Stimulated activated CD8-positive, alpha-beta memory T cell treated with anti-CD3 and anti-CD28 coated beads, Interleukin-7, amount 100 ng/mL, for 48 hours (primary cell): ENCODE measurements around the gene OGFR.

Source experiments
- DNase-seq, 2 donors: peaks; one replicate each; pipeline ENCODE4 v3.0.0-alpha.2; 2020; ENCODE audit warnings: low read depth in 1 of 2; ENCODE audit errors: extremely low read depth in 1 of 2

Gene OGFR

GRCh38 chr20:62769346-62770071 is 35.1 kb upstream of the OGFR start:
- DNase-seq: no peak

GRCh38 chr20:62770111-62770910 is 34.3 kb upstream of the OGFR start:
- no peak for DNase-seq

- DNase-seq: no peak
These were observed 33.7 kb upstream of the OGFR start for GRCh38 chr20:62770916-62771315.

DNA sequence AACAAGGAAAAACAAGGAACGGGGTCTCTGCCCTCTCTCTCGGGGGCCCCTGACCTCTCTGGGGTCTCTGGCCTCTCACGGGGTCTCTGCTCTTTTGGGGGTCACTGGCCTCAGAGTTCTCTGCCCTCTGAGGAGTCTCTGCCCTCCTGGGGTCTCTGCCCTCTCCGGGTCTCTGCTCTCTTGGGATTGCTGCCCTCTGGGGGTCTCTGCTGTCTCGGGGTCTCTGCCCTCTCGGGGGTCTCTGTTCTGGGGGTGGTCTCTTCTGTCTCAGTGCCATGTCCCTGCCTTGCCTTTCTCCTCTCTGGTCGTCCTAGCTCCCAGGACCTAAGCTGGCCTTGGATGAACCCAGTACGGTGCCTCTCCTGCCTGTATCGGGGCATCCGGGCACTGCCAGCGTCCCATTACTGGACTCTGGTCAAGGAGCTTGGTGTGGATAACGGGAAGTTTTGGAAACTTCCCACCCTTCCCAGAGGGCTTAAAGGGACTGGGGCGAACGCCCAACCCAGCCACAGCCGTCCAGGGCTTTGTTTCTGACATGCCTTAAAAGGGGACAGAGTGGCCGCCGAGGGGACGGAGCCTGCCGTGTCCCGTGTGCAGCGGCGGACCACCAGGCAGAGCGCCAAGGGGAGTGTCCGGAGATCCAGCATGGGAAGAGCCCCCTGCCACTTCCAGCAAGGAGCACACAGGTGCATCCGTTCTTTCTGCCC is 33.1 kb upstream of the OGFR start:
- DNase-seq: no peak

DNA sequence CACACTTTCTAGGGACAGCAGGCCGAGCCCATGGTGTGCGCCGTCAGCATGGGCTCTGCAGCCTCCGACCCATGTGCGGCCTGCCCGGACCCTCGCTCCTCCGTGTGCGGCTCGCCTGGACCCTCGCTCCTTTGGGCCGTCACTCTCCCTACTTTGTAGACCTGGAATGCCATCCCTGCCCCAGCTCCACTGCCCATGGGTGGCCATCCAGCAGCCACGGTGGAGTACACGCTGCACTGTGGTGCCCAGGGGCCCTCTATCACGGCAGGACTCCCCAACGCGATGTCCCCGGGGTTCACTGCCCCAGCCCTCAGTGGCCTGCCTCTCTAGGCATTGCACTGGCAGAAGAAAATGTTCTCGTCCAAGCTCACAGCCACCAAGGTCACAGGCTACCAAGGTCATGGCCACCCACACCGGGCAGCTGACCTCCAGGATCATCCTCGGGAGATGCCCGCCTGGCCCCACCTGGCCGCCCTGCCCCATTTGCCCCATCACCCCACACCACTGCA is 32.5 kb upstream of the OGFR start:
- DNase-seq: no peak

- no peak for DNase-seq
These were observed 32.0 kb upstream of the OGFR start for GRCh38 chr20:62772619-62772989.

DNA sequence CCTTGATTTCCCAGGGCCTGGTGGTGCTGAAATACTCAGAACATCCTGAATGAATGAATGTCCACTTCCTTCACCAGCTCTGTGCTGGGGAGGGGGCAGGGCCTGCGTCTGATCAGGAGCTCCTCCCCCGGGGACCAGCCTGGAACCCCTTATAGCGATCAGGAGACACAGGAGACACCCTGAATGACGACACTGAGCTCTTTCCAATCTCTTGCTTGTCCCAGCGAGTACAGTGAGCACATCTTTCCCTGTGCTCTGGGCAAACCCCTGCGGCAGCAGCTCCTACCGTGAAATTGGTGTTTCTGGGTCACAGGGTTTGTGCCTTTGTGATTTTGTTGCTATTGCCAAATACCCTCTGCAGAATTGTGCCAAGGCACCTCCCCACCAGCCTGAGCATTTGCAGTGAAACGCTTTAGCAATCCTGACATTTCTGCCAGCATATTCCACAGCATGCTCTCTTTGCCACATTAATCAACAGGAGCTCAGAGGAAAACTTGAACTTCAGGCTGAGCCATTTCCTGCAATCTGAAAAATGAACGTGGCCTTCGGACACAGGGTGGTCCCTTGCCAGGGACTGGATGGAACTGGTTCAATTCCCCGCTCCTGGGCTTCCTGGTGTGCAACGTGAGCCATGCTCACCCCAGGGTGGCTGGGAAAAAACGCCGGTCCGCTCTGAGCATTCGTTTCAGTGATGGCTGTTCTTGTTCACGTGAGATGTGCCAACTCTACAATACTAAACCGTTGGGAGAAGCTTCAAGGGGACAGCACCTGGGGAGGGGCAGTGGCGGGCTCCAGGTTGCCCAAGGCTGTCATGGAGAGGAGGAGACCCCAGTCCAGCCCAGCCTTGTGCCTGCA is 31.4 kb upstream of the OGFR start:
- no peak for DNase-seq

DNA sequence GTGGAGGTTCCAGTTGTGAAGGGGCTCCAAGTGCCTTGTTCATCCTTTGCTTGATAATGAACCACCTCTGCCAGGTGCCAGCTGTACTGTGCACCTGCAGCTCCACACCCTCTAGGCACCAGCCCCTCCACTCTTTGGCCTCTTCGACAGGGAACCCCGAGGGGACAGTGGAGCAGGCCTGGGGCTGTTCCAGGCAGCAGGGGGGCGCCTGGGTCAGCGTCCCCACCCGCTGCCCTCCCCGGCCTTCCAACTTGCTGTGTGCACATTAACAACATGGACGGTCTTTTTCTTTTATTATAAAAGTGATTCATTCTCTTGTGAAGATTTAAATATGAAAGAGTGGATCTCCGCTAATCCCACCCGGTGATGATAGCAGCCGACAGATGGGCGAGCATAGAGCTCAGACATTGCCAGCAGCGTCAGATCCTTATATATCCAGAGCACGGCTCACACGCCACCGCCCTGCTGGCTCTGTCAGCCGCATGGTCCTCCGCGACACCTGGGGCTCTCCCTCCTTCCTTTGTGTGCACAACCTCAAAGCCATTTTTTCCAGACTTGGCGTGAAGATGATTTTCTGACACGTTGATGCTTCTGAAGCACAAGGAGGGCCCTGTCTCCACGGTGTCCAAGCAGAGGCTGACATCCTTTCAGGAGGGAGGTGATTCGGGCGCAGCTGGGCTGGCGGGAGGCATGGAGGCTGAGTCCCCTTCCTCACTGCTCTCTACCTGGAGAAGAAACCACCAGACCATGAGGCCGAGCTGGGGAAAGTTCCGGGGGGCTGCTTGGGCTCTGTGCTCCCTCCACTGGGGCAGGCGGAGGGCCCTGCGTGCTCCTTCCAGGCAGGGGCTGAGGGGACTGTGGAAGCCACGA is 30.6 kb upstream of the OGFR start:
- DNase-seq: no peak

GRCh38 chr20:62774762-62775161 is 29.9 kb upstream of the OGFR start:
- no peak for DNase-seq

- no peak for DNase-seq
These were observed 29.4 kb upstream of the OGFR start for GRCh38 chr20:62775206-62775605.

DNA sequence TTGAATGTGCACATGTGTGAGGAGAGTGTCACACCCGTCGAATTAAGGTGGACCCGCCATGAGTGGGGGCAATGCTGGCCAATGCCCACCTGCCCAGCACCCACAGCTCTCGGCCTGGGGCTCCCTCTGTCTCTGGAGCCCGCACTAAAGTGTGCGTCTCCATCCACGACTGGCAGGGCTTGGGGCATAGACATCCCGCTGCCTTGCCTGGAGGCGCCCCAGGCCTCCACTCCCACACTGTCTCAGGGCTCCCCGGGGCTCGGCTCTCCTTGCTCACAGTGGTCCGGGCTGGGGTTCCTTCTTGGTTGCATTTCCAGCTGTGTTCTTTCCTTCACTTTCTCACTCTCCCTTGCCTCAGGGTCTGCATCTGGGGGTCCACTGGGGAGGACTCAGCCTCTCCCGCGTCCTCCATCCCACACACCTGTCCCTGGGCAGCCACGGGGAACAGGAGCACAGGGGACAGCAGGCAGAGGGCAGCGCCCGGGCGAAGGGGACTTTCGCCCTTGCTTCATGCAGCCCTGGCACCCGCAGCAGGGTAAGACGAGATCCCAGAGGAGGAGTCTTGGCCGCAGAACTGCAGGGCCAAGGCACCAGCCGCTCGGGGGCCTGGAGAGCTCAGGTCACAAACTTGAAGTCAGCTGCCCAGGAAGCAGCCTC is 28.5 kb upstream of the OGFR start:
- DNase-seq: no peak

- DNase-seq: peak in 1 of 2 donors; percentile 52
These were observed 27.7 kb upstream of the OGFR start for GRCh38 chr20:62776692-62777527.

- DNase-seq: no peak
These were observed 27.2 kb upstream of the OGFR start for GRCh38 chr20:62777528-62777830.

- no peak for DNase-seq
These were observed 26.6 kb upstream of the OGFR start for GRCh38 chr20:62778058-62778457.

DNA sequence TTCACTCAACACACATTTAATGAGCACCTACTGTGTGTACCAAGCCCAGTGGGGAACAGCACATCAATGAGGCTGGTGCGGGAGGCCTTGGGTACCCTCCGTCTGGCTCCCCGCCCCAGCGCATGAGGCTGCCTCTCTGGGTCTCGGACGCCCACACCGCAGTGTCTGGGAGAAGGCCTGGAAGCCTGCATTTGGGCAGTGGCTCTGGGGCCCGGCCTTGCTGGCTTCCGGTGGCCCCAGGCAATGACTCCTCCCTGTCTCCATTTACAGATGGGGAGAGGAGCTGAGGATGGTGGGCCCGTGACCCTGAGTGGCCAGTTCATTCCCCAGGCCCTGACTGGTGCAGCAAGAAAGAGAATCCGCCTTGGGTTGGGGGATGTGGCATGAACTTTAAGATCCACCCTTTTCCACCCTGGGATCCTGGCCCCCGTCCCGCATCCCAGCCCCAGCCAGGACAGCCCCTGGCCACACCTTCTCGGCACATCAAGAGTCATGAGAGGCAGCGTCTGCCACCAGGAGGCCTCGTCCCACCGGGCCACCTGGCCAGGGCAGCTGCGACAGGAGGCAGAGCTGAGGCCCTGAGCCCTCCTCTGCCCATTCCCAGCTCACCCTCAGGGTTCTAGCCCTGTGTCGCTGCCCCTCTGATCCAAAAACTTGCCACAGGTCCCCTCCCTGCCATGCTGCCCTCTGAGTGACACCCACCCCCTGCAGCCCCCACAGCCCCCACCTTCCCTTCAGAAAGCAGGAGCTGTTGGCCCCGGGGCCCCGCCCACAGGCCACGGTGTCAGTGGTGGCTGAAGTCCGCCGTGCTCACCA is 25.8 kb upstream of the OGFR start:
- DNase-seq: no peak

GRCh38 chr20:62779417-62779685 is 25.3 kb upstream of the OGFR start:
- no peak for DNase-seq

DNA sequence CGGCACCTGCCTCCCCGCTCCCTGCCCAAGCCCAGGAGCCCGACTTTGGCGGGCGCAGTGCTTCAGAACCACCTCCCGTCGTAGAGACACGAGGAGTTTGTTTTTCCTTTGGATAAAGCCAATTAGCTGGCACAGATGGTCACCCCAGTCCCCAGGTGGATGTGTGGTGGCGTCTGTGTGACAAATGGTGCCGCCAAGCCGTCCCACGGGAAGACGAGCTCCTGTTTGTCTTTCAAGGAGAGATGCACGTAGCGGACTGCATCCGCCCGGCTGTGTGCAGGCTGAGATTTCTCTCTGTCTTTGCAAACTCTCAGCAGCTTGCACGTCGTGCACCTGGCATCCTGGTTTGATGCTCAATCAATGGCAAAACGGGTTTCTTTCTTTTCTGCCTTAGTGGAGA is 24.4 kb upstream of the OGFR start:
- DNase-seq: no peak

GRCh38 chr20:62780696-62781095 is 23.9 kb upstream of the OGFR start:
- no peak for DNase-seq
